Loucy (cell line): ENCODE results near the gene SMOC2.

ENCODE experiments used
- H2AFZ ChIP-seq: fragments of 200-600 bp; sonication (generic); 2 replicates; pipeline ENCODE4 v1.6.0; 2016; ENCODE audit warnings: antibody characterized with exemption, mild to moderate bottlenecking, low read length, moderate library complexity
- H3F3A ChIP-seq: fragments of 200-600 bp; 2 replicates; pipeline ENCODE4 v1.6.0; 2016; ENCODE audit warnings: antibody characterized with exemption, low read depth, mild to moderate bottlenecking
- H3K27me3 ChIP-seq: fragments of 200-600 bp; sonication (generic); 2 replicates; pipeline ENCODE4 v1.6.1; 2014; ENCODE audit warnings: low read length, mild to moderate bottlenecking; ENCODE audit not compliant: insufficient read depth, poor library complexity, severe bottlenecking
- H3K36me3 ChIP-seq: fragments of 200-600 bp; sonication (generic); 2 replicates; pipeline ENCODE4 v1.6.1; 2016; ENCODE audit warnings: low read length; ENCODE audit not compliant: insufficient read depth
- H3K4me1 ChIP-seq: fragments of 200-600 bp; sonication (generic); 2 replicates; pipeline ENCODE4 v1.5.1; 2014; ENCODE audit warnings: low read length, mild to moderate bottlenecking; ENCODE audit not compliant: insufficient read depth, poor library complexity, severe bottlenecking
- H3K4me2 ChIP-seq: fragments of 200-600 bp; sonication (generic); 2 replicates; pipeline ENCODE4 v1.6.0; 2014; ENCODE audit warnings: antibody characterized with exemption, low read length, low read depth, mild to moderate bottlenecking; ENCODE audit not compliant: poor library complexity, severe bottlenecking
- H3K4me3 ChIP-seq: fragments of 200-600 bp; sonication (generic); 2 replicates; pipeline ENCODE4 v1.5.1; 2014; ENCODE audit warnings: low read length, mild to moderate bottlenecking, mixed read lengths; ENCODE audit not compliant: poor library complexity, severe bottlenecking
- H3K79me2 ChIP-seq: fragments of 200-600 bp; sonication (generic); 2 replicates; pipeline ENCODE4 v1.6.1; 2014; ENCODE audit warnings: low read length; ENCODE audit not compliant: insufficient read depth
- H3K9ac ChIP-seq: fragments of 200-600 bp; sonication (generic); 2 replicates; pipeline ENCODE4 v1.6.0; 2014; ENCODE audit warnings: mild to moderate bottlenecking, low read depth, low read length, moderate library complexity; ENCODE audit not compliant: poor library complexity, severe bottlenecking
- H3K9me2 ChIP-seq: fragments of 200-600 bp; sonication (generic); replicated peaks from 2 replicates; pipeline ENCODE4 v1.6.1; 2016; ENCODE audit warnings: low read depth, low read length, mixed read lengths
- H3K9me3 ChIP-seq: fragments of 200-600 bp; sonication (generic); 2 replicates; pipeline ENCODE4 v1.6.1; 2014; ENCODE audit warnings: mild to moderate bottlenecking, antibody characterized with exemption, low read length, low read depth; ENCODE audit not compliant: insufficient read depth
- H4K20me1 ChIP-seq: fragments of 200-600 bp; sonication (generic); 2 replicates; pipeline ENCODE4 v1.6.0; 2014; ENCODE audit warnings: antibody characterized with exemption, low read length, mild to moderate bottlenecking; ENCODE audit not compliant: insufficient read depth, poor library complexity, severe bottlenecking
- CTCF ChIP-seq: fragments of 200-600 bp; sonication (generic); conservative IDR thresholded peaks from 2 replicates; pipeline ENCODE4 v1.5.1; 2014; ENCODE audit warnings: mild to moderate bottlenecking, antibody characterized with exemption, low read length
- EZH2phosphoT487 ChIP-seq: fragments of 200-600 bp; IDR thresholded peaks from 2 replicates; pipeline ENCODE4 v1.6.1; 2018; ENCODE audit warnings: antibody characterized with exemption, mild to moderate bottlenecking, moderate library complexity, borderline replicate concordance

The SMOC2 gene

GRCh38 chr6:168450917-168451316 lies 9.9 kb downstream of the SMOC2 start:
- no peaks in the 10 kb centered on the region for H3K4me1 ChIP-seq
- H3K4me2 ChIP-seq = no peak overlapping the region
- TF ChIP-seq CTCF (no peak), EZH2phosphoT487 (no peak)
- no peaks in the 10 kb centered on the region for H3K79me2 ChIP-seq
- no peak overlapping the region for H3K4me3 ChIP-seq
- no peak overlapping the region for H2AFZ ChIP-seq
- no peak overlapping the region for H3K9ac ChIP-seq
- no peaks in the 10 kb centered on the region for H4K20me1 ChIP-seq
- no peaks in the 10 kb centered on the region for H3K36me3 ChIP-seq
- no peaks in the 10 kb centered on the region for H3F3A ChIP-seq
- no peaks in the 10 kb centered on the region for H3K9me2 ChIP-seq
- no peaks in the 10 kb centered on the region for H3K27me3 ChIP-seq
- peaks cover 3% of the 10 kb centered on the region; the same call in 1 of the 2 replicates for H3K9me3 ChIP-seq

- H3F3A ChIP-seq = no peaks in the 10 kb centered on the region
- H3K4me1 ChIP-seq = no peaks in the 10 kb centered on the region
- no peaks in the 10 kb centered on the region for H3K27me3 ChIP-seq
- H3K36me3 ChIP-seq = no peaks in the 10 kb centered on the region
- H3K79me2 ChIP-seq = no peaks in the 10 kb centered on the region
- no peaks in the 10 kb centered on the region for H3K9me2 ChIP-seq
- no peak overlapping the region for H2AFZ ChIP-seq
- H4K20me1 ChIP-seq = no peaks in the 10 kb centered on the region
- no peak overlapping the region for H3K9ac ChIP-seq
- peaks cover 8% of the 10 kb centered on the region; the same call in 1 of the 2 replicates for H3K9me3 ChIP-seq
- no peak for TF ChIP-seq EZH2phosphoT487
- TF ChIP-seq CTCF = no peak
- H3K4me3 ChIP-seq = no peak overlapping the region
- no peak overlapping the region for H3K4me2 ChIP-seq
Observed at GRCh38 chr6:168451805-168452517, 11.0 kb downstream of the SMOC2 start.

- TF ChIP-seq EZH2phosphoT487 (no peak), CTCF (no peak)
- Histone ChIP-seq H4K20me1 (no peaks in the 10 kb centered on the region), H3K4me2 (no peak overlapping the region), H3K9me2 (no peaks in the 10 kb centered on the region), H3K9ac (no peak overlapping the region), H2AFZ (no peak overlapping the region), H3F3A (no peaks in the 10 kb centered on the region), H3K27me3 (no peaks in the 10 kb centered on the region), H3K4me3 (no peak overlapping the region), H3K36me3 (no peaks in the 10 kb centered on the region), H3K79me2 (no peaks in the 10 kb centered on the region), H3K9me3 (peaks cover 11% of the 10 kb centered on the region; the same call in 1 of the 2 replicates), H3K4me1 (no peaks in the 10 kb centered on the region)
Observed at GRCh38 chr6:168452685-168453377, 11.8 kb downstream of the SMOC2 start.
